ENCODE measurements around the gene RHBDD2.
"Not testable (repeated sequence)": the region's sequence is repeated elsewhere in the genome, so short reads cannot be mapped to it uniquely, and the experiment has no call there.

RHBDD2 gene

DNA sequence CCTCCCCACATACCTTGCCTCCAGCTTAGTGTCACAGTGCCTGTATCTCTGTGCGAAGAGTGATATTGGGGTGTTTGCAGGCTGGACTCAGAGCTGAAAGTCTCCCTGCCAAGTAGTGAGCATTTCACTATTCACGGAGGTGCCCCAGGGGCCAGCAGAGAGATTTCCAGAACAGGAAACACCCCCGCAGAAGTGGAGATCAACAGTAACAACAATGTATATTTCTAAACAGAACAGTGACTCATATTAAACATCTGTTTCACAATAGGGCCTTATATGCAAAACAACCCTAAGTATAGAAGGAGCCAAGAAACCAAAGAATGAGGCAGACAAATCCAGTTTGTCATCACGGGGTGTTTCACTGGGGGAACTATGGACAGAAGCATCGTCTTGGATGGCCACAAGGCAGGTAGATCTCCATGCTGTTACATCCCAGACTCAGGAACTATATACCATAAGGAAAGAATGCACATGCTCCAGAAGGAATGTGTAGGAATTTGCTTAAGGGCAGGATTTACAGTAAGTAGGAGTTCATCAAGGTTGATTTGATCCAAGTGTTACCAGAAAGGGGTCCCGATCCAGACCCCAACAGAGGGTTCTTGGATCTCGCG is 35.9 kb upstream of the RHBDD2 start:
- TF ChIP-seq, protein P1, sequence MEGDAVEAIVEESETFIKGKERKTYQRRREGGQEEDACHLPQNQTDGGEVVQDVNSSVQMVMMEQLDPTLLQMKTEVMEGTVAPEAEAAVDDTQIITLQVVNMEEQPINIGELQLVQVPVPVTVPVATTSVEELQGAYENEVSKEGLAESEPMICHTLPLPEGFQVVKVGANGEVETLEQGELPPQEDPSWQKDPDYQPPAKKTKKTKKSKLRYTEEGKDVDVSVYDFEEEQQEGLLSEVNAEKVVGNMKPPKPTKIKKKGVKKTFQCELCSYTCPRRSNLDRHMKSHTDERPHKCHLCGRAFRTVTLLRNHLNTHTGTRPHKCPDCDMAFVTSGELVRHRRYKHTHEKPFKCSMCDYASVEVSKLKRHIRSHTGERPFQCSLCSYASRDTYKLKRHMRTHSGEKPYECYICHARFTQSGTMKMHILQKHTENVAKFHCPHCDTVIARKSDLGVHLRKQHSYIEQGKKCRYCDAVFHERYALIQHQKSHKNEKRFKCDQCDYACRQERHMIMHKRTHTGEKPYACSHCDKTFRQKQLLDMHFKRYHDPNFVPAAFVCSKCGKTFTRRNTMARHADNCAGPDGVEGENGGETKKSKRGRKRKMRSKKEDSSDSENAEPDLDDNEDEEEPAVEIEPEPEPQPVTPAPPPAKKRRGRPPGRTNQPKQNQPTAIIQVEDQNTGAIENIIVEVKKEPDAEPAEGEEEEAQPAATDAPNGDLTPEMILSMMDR (IDR thresholded peaks at IDR 0.05) = no peak
- H3K4me3 ChIP-seq = no peak overlapping the region

DNA sequence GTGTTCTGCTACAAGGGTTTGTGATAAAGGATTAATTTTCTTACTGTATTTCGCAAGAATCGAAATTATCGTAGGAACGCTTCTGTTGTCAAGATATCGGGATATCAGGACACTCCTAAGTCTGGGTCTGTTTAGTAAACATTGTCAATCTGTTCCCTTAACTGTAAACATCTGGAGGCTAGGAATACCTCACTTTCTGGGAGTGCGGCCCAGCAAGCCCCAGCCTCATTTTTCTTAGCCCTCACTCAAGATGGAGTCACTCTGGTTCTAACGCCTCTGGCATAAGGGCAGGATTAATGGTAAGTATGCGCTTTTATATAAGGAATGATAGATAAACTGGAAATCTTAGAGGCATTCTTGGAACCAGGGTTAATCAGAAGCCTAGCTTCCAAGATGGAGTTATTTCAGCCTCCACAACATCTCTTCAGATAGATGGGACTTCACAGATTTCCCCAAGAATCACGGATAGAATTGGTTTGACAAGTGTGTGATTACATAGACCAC is 35.2 kb upstream of the RHBDD2 start:
- DNase-seq (ENCODE audit: low spot score) = no peak
- Histone ChIP-seq H3K4me3 (no peak overlapping the region), H3K27ac (no peak overlapping the region)

More for the DNA sequence above, 35.9 kb upstream of the RHBDD2 start:
- peak overlapping the region in 1 of 2 donors; percentile 4 for H3K27ac ChIP-seq
- no peak for DNase-seq (ENCODE audit: low spot score)

DNA sequence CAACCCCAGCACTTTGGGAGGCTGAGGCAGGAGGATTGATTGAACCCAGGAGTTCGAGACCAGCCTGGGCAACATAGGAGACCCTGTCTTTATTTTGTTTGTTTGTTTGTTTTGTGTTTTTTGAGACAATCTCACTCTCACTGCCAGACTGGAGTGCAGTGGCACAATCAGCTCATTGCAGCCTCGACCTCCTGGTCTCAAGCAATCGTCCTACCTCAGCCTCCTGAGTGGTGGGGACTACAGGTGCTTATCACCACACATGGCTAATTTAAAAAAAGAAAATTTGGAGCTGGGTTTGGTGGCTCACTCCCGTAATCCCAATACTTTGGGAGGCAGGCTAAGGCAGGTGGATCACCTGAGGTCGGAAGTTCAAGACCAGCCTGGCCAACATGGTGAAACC is 34.7 kb upstream of the RHBDD2 start:
- H3K27ac ChIP-seq = no peak overlapping the region
- TF ChIP-seq, protein P1 (IDR thresholded peaks at IDR 0.05) = no peak
- H3K4me3 ChIP-seq = no peak overlapping the region
- DNase-seq (ENCODE audit: low spot score) = no peak

More for the DNA sequence above, 35.2 kb upstream of the RHBDD2 start:
- TF ChIP-seq, protein P1 (IDR thresholded peaks at IDR 0.05) = no peak

DNA sequence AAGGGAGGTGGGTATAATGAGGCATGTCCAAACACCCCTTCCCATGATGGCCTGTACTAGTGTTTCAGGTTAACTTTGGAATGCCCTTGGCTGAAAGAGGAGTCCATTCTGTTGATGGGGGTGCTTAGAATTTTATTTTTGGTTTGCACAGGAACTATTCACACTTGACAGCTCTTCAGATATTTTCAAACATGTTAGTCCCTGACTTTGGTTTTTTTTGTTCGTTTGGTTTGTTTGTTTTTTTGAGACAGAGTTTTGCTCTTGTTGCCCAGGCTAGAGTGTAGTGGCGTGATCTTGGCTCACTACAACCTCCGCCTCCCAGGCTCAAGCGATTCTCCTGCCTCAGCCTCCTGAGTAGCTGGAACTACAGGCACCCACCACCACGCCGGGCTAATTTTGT is 33.7 kb upstream of the RHBDD2 start:
- DNase-seq (ENCODE audit: low spot score); H3K4me3 ChIP-seq; H3K27ac ChIP-seq: not testable (repeated sequence)

DNA sequence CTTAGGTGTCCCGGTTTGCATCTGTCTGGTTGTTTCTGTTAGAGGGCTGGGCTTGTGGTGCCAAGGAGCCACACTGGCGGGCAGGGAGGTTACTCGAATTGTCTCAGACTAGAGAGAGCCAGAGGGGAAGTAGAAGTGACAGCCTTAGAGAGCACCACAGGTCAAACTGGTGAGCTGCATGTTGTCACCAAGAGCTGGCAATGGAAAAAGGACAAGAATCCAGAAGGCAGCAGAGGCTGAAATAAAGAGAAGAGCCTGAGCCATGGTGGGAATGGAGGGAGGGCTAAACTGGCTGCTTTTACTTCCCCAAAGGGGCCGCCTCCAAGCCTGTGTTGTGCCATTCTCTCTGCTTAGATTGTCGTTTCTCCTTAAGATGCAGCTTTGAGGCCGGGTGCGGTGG is 31.1 kb upstream of the RHBDD2 start:
- Histone ChIP-seq H3K27ac (no peak overlapping the region), H3K4me3 (no peak overlapping the region)
- DNase-seq (ENCODE audit: low spot score) = no peak
- TF ChIP-seq, protein P1 (IDR thresholded peaks at IDR 0.05) = no peak

DNA sequence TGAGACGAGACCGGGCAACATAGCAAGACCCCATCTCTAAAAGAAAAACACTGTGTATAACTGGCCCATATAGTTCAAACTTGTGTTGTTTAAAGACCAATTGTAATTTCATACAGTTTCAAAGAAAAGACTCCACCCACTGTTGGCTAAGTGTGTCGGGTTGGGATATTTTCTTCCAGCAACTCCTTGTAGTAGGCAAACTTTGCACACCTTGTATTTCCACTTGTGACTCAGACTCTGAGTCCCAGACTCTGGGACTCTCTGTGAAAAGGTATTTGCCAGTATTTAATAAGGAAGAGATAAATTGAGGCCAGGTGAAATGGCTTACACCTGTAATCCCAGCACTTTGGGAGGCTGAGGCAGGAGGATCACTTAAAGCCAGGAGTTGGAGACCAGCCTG is 29.3 kb upstream of the RHBDD2 start:
- DNase-seq (ENCODE audit: low spot score) = no peak
- no peak overlapping the region for H3K4me3 ChIP-seq
- H3K27ac ChIP-seq = no peak overlapping the region
- TF ChIP-seq, protein P1 (IDR thresholded peaks at IDR 0.05) = no peak

DNA sequence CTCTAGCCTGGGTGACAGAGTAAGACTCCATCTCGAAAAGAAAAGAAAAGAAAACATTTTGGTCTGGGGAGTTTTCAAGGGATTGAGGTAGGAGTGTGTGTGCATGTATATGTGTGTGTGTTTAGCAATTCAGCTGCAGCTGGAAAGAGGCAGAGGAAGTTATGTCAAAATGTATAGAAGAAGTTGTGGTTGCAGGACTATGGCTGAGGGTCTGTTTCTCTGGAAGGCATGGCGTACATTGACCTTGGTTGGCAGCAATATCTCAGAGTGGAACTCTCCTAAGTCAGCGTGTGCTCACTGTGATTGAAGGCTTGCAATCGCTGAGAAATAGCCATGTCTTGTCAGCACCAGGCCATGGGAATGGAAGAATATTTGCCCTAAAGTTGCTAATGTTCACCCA is 28.6 kb upstream of the RHBDD2 start:
- H3K4me3 ChIP-seq = no peak overlapping the region
- no peak overlapping the region for H3K27ac ChIP-seq
- DNase-seq (ENCODE audit: low spot score) = no peak
- TF ChIP-seq, protein P1 (IDR thresholded peaks at IDR 0.05) = no peak
